Measurements from ENCODE around the gene KCND3.

DNA sequence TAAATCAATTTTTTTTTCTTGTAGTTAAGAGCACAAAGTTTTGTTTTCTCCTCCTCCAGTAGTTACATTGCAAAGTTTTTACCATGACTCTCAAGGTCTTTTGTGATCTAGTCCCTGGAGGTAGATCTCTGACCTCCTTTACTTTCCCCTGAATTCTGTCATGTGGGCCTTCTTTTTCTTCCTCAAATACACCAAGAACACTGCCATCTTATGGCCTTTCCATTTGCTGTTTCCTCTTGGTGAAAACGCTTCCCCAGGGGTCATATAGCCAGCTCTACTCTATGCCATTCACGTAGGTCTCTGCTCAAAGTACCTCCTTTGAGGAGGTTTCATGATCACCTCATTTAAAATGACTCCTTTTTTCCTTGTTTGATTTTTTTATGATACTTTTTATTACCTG lies 231.1 kb downstream of the KCND3 start:
- TF ChIP-seq ZNF565 (CRISPR knock-in tag; conservative IDR thresholded peaks at IDR 0.05; ENCODE audit: low read depth) (no peak), ZFP30 (CRISPR knock-in tag; IDR thresholded peaks at IDR 0.05) (no peak), ZFP3 (CRISPR knock-in tag; IDR thresholded peaks at IDR 0.05) (no peak)
- TF ChIP-seq, protein P1, sequence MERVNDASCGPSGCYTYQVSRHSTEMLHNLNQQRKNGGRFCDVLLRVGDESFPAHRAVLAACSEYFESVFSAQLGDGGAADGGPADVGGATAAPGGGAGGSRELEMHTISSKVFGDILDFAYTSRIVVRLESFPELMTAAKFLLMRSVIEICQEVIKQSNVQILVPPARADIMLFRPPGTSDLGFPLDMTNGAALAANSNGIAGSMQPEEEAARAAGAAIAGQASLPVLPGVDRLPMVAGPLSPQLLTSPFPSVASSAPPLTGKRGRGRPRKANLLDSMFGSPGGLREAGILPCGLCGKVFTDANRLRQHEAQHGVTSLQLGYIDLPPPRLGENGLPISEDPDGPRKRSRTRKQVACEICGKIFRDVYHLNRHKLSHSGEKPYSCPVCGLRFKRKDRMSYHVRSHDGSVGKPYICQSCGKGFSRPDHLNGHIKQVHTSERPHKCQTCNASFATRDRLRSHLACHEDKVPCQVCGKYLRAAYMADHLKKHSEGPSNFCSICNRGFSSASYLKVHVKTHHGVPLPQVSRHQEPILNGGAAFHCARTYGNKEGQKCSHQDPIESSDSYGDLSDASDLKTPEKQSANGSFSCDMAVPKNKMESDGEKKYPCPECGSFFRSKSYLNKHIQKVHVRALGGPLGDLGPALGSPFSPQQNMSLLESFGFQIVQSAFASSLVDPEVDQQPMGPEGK (CRISPR knock-in tag; IDR thresholded peaks at IDR 0.05; ENCODE audit: borderline replicate concordance): no peak

All from SK-N-SH treated with all-trans-retinoic acid at 6 μM for 48 hours (cell line).